Activated CD8-positive, alpha-beta T cell treated with anti-CD3 and anti-CD28 coated beads for 36 hours (primary cell): ENCODE results near the gene ADAM33. TPM values are rescaled to one million over a fixed set of nuclear protein-coding genes. Genes with fewer than 3 reads are reported as not detected.

ENCODE experiments used
- ATAC-seq: fragments of 200-7000 bp; cut with Tn5 transposase; one replicate; pipeline ENCODE4 v1.10.0; 2021; ENCODE audit warnings: mild to moderate bottlenecking, moderate library complexity
- CTCF ChIA-PET: fragments of 350-600 bp; sonication (Branson Sonifier 250); formaldehyde crosslinking; loops from one replicate; lab custom pipeline; 2021; ENCODE audit warnings: antibody characterized with exemption; lab: Charles Lee
- POLR2A ChIA-PET: fragments of 350-600 bp; sonication (Branson Sonifier 250); formaldehyde crosslinking; loops from one replicate; lab custom pipeline; 2021; ENCODE audit warnings: antibody characterized with exemption; lab: Charles Lee
- DNase-seq: peaks from one replicate; pipeline ENCODE4 v3.0.0-alpha.2; 2020
- H3K27ac Mint-ChIP-seq: one replicate; pipeline ENCODE4 v1.8.0; 2021; ENCODE audit warnings: mild to moderate bottlenecking, mixed read lengths
- H3K27me3 Mint-ChIP-seq: one replicate; pipeline ENCODE4 v1.8.0; 2021; ENCODE audit warnings: mixed read lengths
- H3K36me3 Mint-ChIP-seq: one replicate; pipeline ENCODE4 v1.8.0; 2021; ENCODE audit warnings: low read depth, mixed read lengths
- H3K4me1 Mint-ChIP-seq: one replicate; pipeline ENCODE4 v1.8.0; 2021; ENCODE audit warnings: low read depth, mixed read lengths
- H3K4me3 Mint-ChIP-seq: one replicate; pipeline ENCODE4 v1.8.0; 2021; ENCODE audit warnings: mild to moderate bottlenecking, moderate library complexity, mixed read lengths
- H3K9me3 Mint-ChIP-seq: one replicate; pipeline ENCODE4 v1.8.0; 2021; ENCODE audit warnings: mixed read lengths
- CTCF ChIP-seq: fragments of 200-600 bp; IDR thresholded peaks from one replicate; pipeline ENCODE4 v1.8.0; 2022; ENCODE audit warnings: antibody characterized with exemption, mild to moderate bottlenecking
- intact Hi-C: fragments of 100-400 bp; cut with micrococcal nuclease; formaldehyde crosslinking; loops from one replicate; pipeline ENCODE4 v1.10.0; 2022
- total RNA-seq, 2 experiments: library from RNA; stranded (reverse); gene quantifications; one replicate each; pipeline ENCODE4 v1.2.3, GENCODE V29; 2021

Gene ADAM33
- total RNA-seq, 2 experiments from 2014 or later: not detected

- POLR2A ChIA-PET: no interaction called here
- CTCF ChIA-PET: interaction anchor here (1.9 kb wide), 1 partner anchor 29 kb away, joined by 5 read pairs; no protein-coding TSS in a partner anchor
- ATAC-seq (no peak), DNase-seq (no peak)
- H3K36me3 Mint-ChIP-seq: peaks cover 7% of the 10 kb centered on the region
- no peak for TF ChIP-seq CTCF
- no peaks in the 10 kb centered on the region for H3K27me3 Mint-ChIP-seq
- H3K27ac Mint-ChIP-seq: no peak overlapping the region
- no peaks in the 10 kb centered on the region for H3K9me3 Mint-ChIP-seq
- no peak overlapping the region for H3K4me3 Mint-ChIP-seq
- H3K4me1 Mint-ChIP-seq: no peaks in the 10 kb centered on the region
- intact Hi-C loops: no loop called here
Measured at GRCh38 chr20:3647473-3647872, 34.3 kb downstream of the ADAM33 start.

- Mint-ChIP-seq H3K36me3 (peaks cover 7% of the 10 kb centered on the region), H3K27me3 (no peaks in the 10 kb centered on the region), H3K4me3 (no peak overlapping the region), H3K4me1 (no peaks in the 10 kb centered on the region), H3K9me3 (no peaks in the 10 kb centered on the region), H3K27ac (no peak overlapping the region)
- TF ChIP-seq CTCF: no peak
- ChIA-PET POLR2A (no interaction called here), CTCF (interaction anchor here (1.0 kb wide), 1 partner anchor 65 kb away, joined by 3 read pairs; no protein-coding TSS in a partner anchor)
- no peak for ATAC-seq
- intact Hi-C loops: no loop called here
- no peak for DNase-seq
Measured at GRCh38 chr20:3646651-3647050, 35.2 kb downstream of the ADAM33 start.

- ChIA-PET POLR2A (no interaction called here), CTCF (interaction anchor here (1.0 kb wide), 1 partner anchor 65 kb away, joined by 3 read pairs; no protein-coding TSS in a partner anchor)
- no peak for TF ChIP-seq CTCF
- H3K4me3 Mint-ChIP-seq: no peak overlapping the region
- no peaks in the 10 kb centered on the region for H3K9me3 Mint-ChIP-seq
- H3K27ac Mint-ChIP-seq: no peak overlapping the region
- peaks cover 7% of the 10 kb centered on the region for H3K36me3 Mint-ChIP-seq
- intact Hi-C loops: no loop called here
- H3K4me1 Mint-ChIP-seq: no peaks in the 10 kb centered on the region
- ATAC-seq (no peak), DNase-seq (no peak)
- no peaks in the 10 kb centered on the region for H3K27me3 Mint-ChIP-seq
Measured at GRCh38 chr20:3646067-3646440, 35.8 kb downstream of the ADAM33 start.

GRCh38 chr20:3645309-3646066 is 36.3 kb downstream of the ADAM33 start:
- POLR2A ChIA-PET: no interaction called here
- H3K4me3 Mint-ChIP-seq: no peak overlapping the region
- no peak for DNase-seq
- peaks cover 13% of the 10 kb centered on the region for H3K36me3 Mint-ChIP-seq
- ATAC-seq: no peak
- H3K4me1 Mint-ChIP-seq: no peaks in the 10 kb centered on the region
- no peaks in the 10 kb centered on the region for H3K9me3 Mint-ChIP-seq
- CTCF ChIA-PET: no interaction called here
- H3K27ac Mint-ChIP-seq: no peak overlapping the region
- TF ChIP-seq CTCF: no peak
- no peaks in the 10 kb centered on the region for H3K27me3 Mint-ChIP-seq
- intact Hi-C loops: no loop called here

GRCh38 chr20:3640259-3640658 is 41.6 kb downstream of the ADAM33 start:
- no peaks in the 10 kb centered on the region for H3K9me3 Mint-ChIP-seq
- CTCF ChIA-PET: interaction anchor here (1.4 to 2.5 kb wide), 2 partner anchors 56 to 70 kb away, joined by 3 to 6 read pairs; no protein-coding TSS in a partner anchor
- no peak overlapping the region for H3K4me3 Mint-ChIP-seq
- DNase-seq (no peak), ATAC-seq (no peak)
- intact Hi-C loops: no loop called here
- no peak for TF ChIP-seq CTCF
- H3K36me3 Mint-ChIP-seq: peaks cover 13% of the 10 kb centered on the region
- H3K4me1 Mint-ChIP-seq: no peaks in the 10 kb centered on the region
- no peak overlapping the region for H3K27ac Mint-ChIP-seq
- no peaks in the 10 kb centered on the region for H3K27me3 Mint-ChIP-seq
- POLR2A ChIA-PET: no interaction called here
